HL-60 (cell line): ENCODE results near the gene LEPROT.

Experiments
- DNase-seq, 2 experiments: peaks; one replicate each; pipeline ENCODE4 v3.0.0-alpha.2; 2010 to 2020; ENCODE audit warnings: low read depth in 1 of 2, low spot score in 1 of 2
- H3K27ac ChIP-seq: fragments of 250-450 bp; sonication (Bioruptor Pico); replicated peaks from 2 replicates; pipeline ENCODE4 v1.5.1; 2020; ENCODE audit warnings: mild to moderate bottlenecking, moderate library complexity
- H3K27me3 ChIP-seq: fragments of 250-450 bp; sonication (Bioruptor Pico); 2 replicates; pipeline ENCODE4 v1.5.1; 2021; ENCODE audit warnings: mild to moderate bottlenecking, moderate library complexity; ENCODE audit not compliant: insufficient read depth, poor library complexity, severe bottlenecking
- H3K4me3 ChIP-seq: replicated peaks from 2 replicates; pipeline ENCODE4 v1.5.1; 2011; ENCODE audit warnings: mild to moderate bottlenecking, control low read depth, low read length; ENCODE audit not compliant: insufficient read depth
- CTCF ChIP-seq: IDR thresholded peaks from one replicate; pipeline ENCODE4 v1.5.1; 2011; ENCODE audit warnings: low read length, control low read depth, inconsistent platforms; ENCODE audit not compliant: insufficient read depth
- GABPA ChIP-seq: IDR thresholded peaks from 2 replicates; pipeline ENCODE4 v1.6.1; 2012; ENCODE audit warnings: low read depth
- POLR2AphosphoS5 ChIP-seq: IDR thresholded peaks from 2 replicates; pipeline ENCODE4 v1.6.1; 2012; ENCODE audit warnings: low read depth
- REST ChIP-seq: IDR thresholded peaks from 2 replicates; pipeline ENCODE4 v1.6.1; 2012; ENCODE audit warnings: low read depth; ENCODE audit not compliant: insufficient replicate concordance
- SPI1 ChIP-seq: IDR thresholded peaks from 2 replicates; pipeline ENCODE4 v1.6.1; 2012; ENCODE audit warnings: low read depth, mild to moderate bottlenecking, borderline replicate concordance

LEPROT gene

GRCh38 chr1:65423884-65424572, 3.6 kb downstream of the LEPROT start:
- Histone ChIP-seq H3K27ac (no peak overlapping the region), H3K27me3 (no peaks in the 10 kb centered on the region), H3K4me3 (no peak overlapping the region)
- DNase-seq: peak in 1 of 2 experiments; percentile 21
- TF ChIP-seq REST (no peak), POLR2AphosphoS5 (no peak), CTCF (no peak), GABPA (no peak), SPI1 (no peak)

- no peak overlapping the region for H3K27ac ChIP-seq
- no peak overlapping the region for H3K4me3 ChIP-seq
Measured at GRCh38 chr1:65424573-65424889, 4.1 kb downstream of the LEPROT start.

More at GRCh38 chr1:65424573-65424889, 4.1 kb downstream of the LEPROT start:
- no peaks in the 10 kb centered on the region for H3K27me3 ChIP-seq
- no peak for DNase-seq
- TF ChIP-seq REST (no peak), GABPA (no peak), CTCF (no peak), POLR2AphosphoS5 (no peak), SPI1 (no peak)
